PFSK-1 (cell line): ENCODE data around the gene SHPK.

Experiments used
- FOXP2 ChIP-seq: optimal IDR thresholded peaks from 2 replicates; pipeline ENCODE3; 2011; ENCODE audit warnings: borderline replicate concordance, control low read depth, inconsistent platforms; ENCODE audit not compliant: insufficient read depth; ENCODE audit errors: extremely low read length, extremely low read depth
- POLR2AphosphoS5 ChIP-seq: IDR thresholded peaks from 2 replicates; pipeline ENCODE4 v1.6.1; 2012; ENCODE audit warnings: low read depth, mild to moderate bottlenecking, control low read depth, low read length, moderate library complexity
- REST ChIP-seq, 2 experiments: IDR thresholded peaks; 2 replicates each; pipeline versions ENCODE4 v1.6.1 to v1.8.0; 2011 to 2012; ENCODE audit warnings: low read depth in 2 of 2, low read length in 2 of 2, control low read depth in 1 of 2, inconsistent platforms in 1 of 2, mild to moderate bottlenecking in 1 of 2, moderate library complexity in 1 of 2; ENCODE audit not compliant: insufficient read depth in 1 of 2
- SIN3A ChIP-seq: IDR thresholded peaks from 2 replicates; pipeline ENCODE4 v1.6.1; 2012; ENCODE audit warnings: mild to moderate bottlenecking, low read length, moderate library complexity, borderline replicate concordance; ENCODE audit not compliant: insufficient read depth
- TAF1 ChIP-seq: IDR thresholded peaks from 2 replicates; pipeline ENCODE4 v1.6.1; 2012; ENCODE audit warnings: low read length, control low read depth, borderline replicate concordance; ENCODE audit not compliant: insufficient read depth

GRCh38 chr17:3576970-3577369, 59.1 kb downstream of the SHPK start:
- TF ChIP-seq POLR2AphosphoS5 (no peak), REST (IDR thresholded peaks at IDR 0.05; ENCODE audit: insufficient read depth in 1 of 2, low read depth in 2 of 2, low read length in 2 of 2) (no peak), TAF1 (no peak), SIN3A (no peak), FOXP2 (no peak)
